ENCODE data around the gene SPZ1.
"Not testable (repeated sequence)": the region's sequence is repeated elsewhere in the genome, so short reads cannot be mapped to it uniquely, and the experiment has no call there.

SPZ1 gene

GRCh38 chr5:80337379-80337778, 17.6 kb downstream of the SPZ1 start:
- DNase-seq (ENCODE audit: low read depth, low spot score), result no peak

GRCh38 chr5:80339116-80339515, 19.3 kb downstream of the SPZ1 start:
- DNase-seq (ENCODE audit: low read depth, low spot score), result no peak

GRCh38 chr5:80341016-80341775, 21.4 kb downstream of the SPZ1 start:
- DNase-seq (ENCODE audit: low read depth, low spot score), result no peak

- no peak for DNase-seq (ENCODE audit: low read depth, low spot score)
Observed at GRCh38 chr5:80343067-80343466, 23.3 kb downstream of the SPZ1 start.

- DNase-seq (ENCODE audit: low read depth, low spot score), result no peak
Observed at GRCh38 chr5:80346055-80346454, 26.3 kb downstream of the SPZ1 start.

- DNase-seq (ENCODE audit: low read depth, low spot score), result no peak
Observed at GRCh38 chr5:80348171-80348570, 28.4 kb downstream of the SPZ1 start.

- DNase-seq (ENCODE audit: low read depth, low spot score), result not testable (repeated sequence)
Observed at GRCh38 chr5:80351019-80351418, 31.2 kb downstream of the SPZ1 start.

- no peak for DNase-seq (ENCODE audit: low read depth, low spot score)
Observed at GRCh38 chr5:80355686-80356085, 35.9 kb downstream of the SPZ1 start.

- no peak for DNase-seq (ENCODE audit: low read depth, low spot score)
Observed at GRCh38 chr5:80357671-80358070, 37.9 kb downstream of the SPZ1 start.

GRCh38 chr5:80360914-80361444, 41.2 kb downstream of the SPZ1 start:
- DNase-seq (ENCODE audit: low read depth, low spot score), result no peak

GRCh38 chr5:80364892-80365291, 45.1 kb downstream of the SPZ1 start:
- no peak for DNase-seq (ENCODE audit: low read depth, low spot score)

GRCh38 chr5:80368661-80369480, 49.1 kb downstream of the SPZ1 start:
- DNase-seq (ENCODE audit: low read depth, low spot score), result no peak

- no peak for DNase-seq (ENCODE audit: low read depth, low spot score)
Observed at GRCh38 chr5:80369521-80369920, 49.7 kb downstream of the SPZ1 start.

- no peak for DNase-seq (ENCODE audit: low read depth, low spot score)
Observed at GRCh38 chr5:80370390-80370789, 50.6 kb downstream of the SPZ1 start.

Measured in activated CD4-positive, CD25-positive, alpha-beta regulatory T cell treated with anti-CD3 and anti-CD28 coated beads, Interleukin-2, amount 50 U/mL, for 16 hours (primary cell).